IMR-90 (cell line): ENCODE data around the gene GALNT6. TPM values are rescaled to one million over a fixed set of nuclear protein-coding genes. Genes with fewer than 3 reads are reported as not detected.

Experiments used
- ATAC-seq: fragments of 200-7000 bp; cut with Tn5 transposase; 2 replicates; pipeline ENCODE4 v1.9.1; 2020; ENCODE audit warnings: low read depth, mild to moderate bottlenecking, moderate library complexity
- BruUV-seq: library from RNA; stranded (reverse); fragments of 400-500 nt; replicated peaks from 2 replicates; lab custom pipeline; 2021; lab: Mats Ljungman, UMichigan
- CTCF ChIA-PET: fragments of 300-600 bp; formaldehyde crosslinking; extraction: SDS; loops from one replicate; lab custom pipeline; 2021; ENCODE audit warnings: antibody characterized with exemption; lab: Yijun Ruan, JAX
- POLR2A ChIA-PET: fragments of 300-600 bp; sonication (Branson Sonifier 250); formaldehyde crosslinking; loops from one replicate; lab custom pipeline; 2022; ENCODE audit warnings: antibody characterized with exemption; ENCODE audit not compliant: unreplicated experiment; lab: Charles Lee
- DNase-seq: peaks from one replicate; pipeline ENCODE4 v3.0.0; 2013
- H2AFZ ChIP-seq: replicated peaks from 2 replicates; pipeline ENCODE3; 2013; ENCODE audit warnings: low read length, mild to moderate bottlenecking; ENCODE audit not compliant: poor library complexity
- H2AK5ac ChIP-seq: 2 replicates; pipeline ENCODE4 v1.6.1; 2013; ENCODE audit warnings: low read depth, low read length, inconsistent platforms
- H2AK9ac ChIP-seq: replicated peaks from 2 replicates; pipeline ENCODE3; 2013; ENCODE audit warnings: mild to moderate bottlenecking, low read depth, low read length, moderate library complexity; ENCODE audit not compliant: poor library complexity
- H2BK120ac ChIP-seq: 2 replicates; pipeline ENCODE4 v1.6.1; 2013; ENCODE audit warnings: low read depth, low read length, inconsistent platforms
- H2BK15ac ChIP-seq: 3 replicates; pipeline ENCODE4 v1.6.1; 2013; ENCODE audit warnings: low read depth, low read length, inconsistent platforms
- H2BK20ac ChIP-seq: 2 replicates; pipeline ENCODE4 v1.6.1; 2013; ENCODE audit warnings: low read depth, mild to moderate bottlenecking, inconsistent platforms, low read length, moderate library complexity
- H2BK5ac ChIP-seq: 2 replicates; pipeline ENCODE4 v1.6.1; 2013; ENCODE audit warnings: mild to moderate bottlenecking, low read depth, low read length, inconsistent platforms; ENCODE audit not compliant: poor library complexity, severe bottlenecking
- H3K14ac ChIP-seq: replicated peaks from 2 replicates; pipeline ENCODE4 v1.6.1; 2013; ENCODE audit warnings: low read depth, low read length, inconsistent platforms
- H3K18ac ChIP-seq: 2 replicates; pipeline ENCODE4 v1.6.1; 2013; ENCODE audit warnings: low read depth, low read length, control low read depth
- H3K23ac ChIP-seq: 2 replicates; pipeline ENCODE4 v1.6.1; 2013; ENCODE audit warnings: low read depth, low read length, inconsistent platforms
- H3K27ac ChIP-seq: 2 replicates; pipeline ENCODE4 v1.5.1; 2013; ENCODE audit warnings: mild to moderate bottlenecking, control low read depth, low read length; ENCODE audit not compliant: insufficient read depth
- H3K27me3 ChIP-seq: 2 replicates; pipeline ENCODE4 v1.6.1; 2013; ENCODE audit warnings: low read length; ENCODE audit not compliant: control insufficient read depth, insufficient read depth
- H3K36me3 ChIP-seq: 2 replicates; pipeline ENCODE4 v1.6.1; 2013; ENCODE audit warnings: low read length, mixed read lengths; ENCODE audit not compliant: control insufficient read depth, insufficient read depth
- H3K4ac ChIP-seq: 2 replicates; pipeline ENCODE4 v1.6.1; 2013; ENCODE audit warnings: low read depth, low read length, inconsistent platforms
- H3K4me1 ChIP-seq: 2 replicates; pipeline ENCODE4 v1.6.1; 2013; ENCODE audit warnings: low read length, mixed read lengths; ENCODE audit not compliant: control insufficient read depth, insufficient read depth
- H3K4me2 ChIP-seq: 2 replicates; pipeline ENCODE4 v1.6.1; 2013; ENCODE audit warnings: low read depth, mild to moderate bottlenecking, control low read depth, low read length, moderate library complexity
- H3K4me3 ChIP-seq: 2 replicates; pipeline ENCODE4 v1.5.1; 2013; ENCODE audit warnings: low read depth, mild to moderate bottlenecking, control low read depth, low read length, moderate library complexity; ENCODE audit not compliant: insufficient read depth
- H3K56ac ChIP-seq: 2 replicates; pipeline ENCODE4 v1.6.1; 2013; ENCODE audit warnings: low read length, inconsistent platforms; ENCODE audit not compliant: insufficient read depth; ENCODE audit errors: extremely low read depth
- H3K79me1 ChIP-seq, 2 experiments: 2 replicates each; pipeline ENCODE4 v1.6.1; 2013; ENCODE audit warnings: low read length in 2 of 2, inconsistent platforms in 1 of 2, low read depth in 1 of 2
- H3K9ac ChIP-seq: 2 replicates; pipeline ENCODE4 v1.6.1; 2013; ENCODE audit warnings: low read depth, low read length, control low read depth
- H3K9me1 ChIP-seq: 2 replicates; pipeline ENCODE4 v1.6.1; 2013; ENCODE audit warnings: low read length, inconsistent platforms; ENCODE audit not compliant: insufficient read depth
- H3K9me3 ChIP-seq: 2 replicates; pipeline ENCODE4 v1.6.1; 2013; ENCODE audit warnings: low read length; ENCODE audit not compliant: control insufficient read depth, insufficient read depth
- H4K20me1 ChIP-seq: 2 replicates; pipeline ENCODE4 v1.6.1; 2013; ENCODE audit warnings: low read length, inconsistent platforms; ENCODE audit not compliant: insufficient read depth
- H4K5ac ChIP-seq: 2 replicates; pipeline ENCODE4 v1.6.1; 2013; ENCODE audit warnings: mild to moderate bottlenecking, low read depth, low read length, control low read depth
- H4K8ac ChIP-seq, 2 experiments: 2 replicates each; pipeline ENCODE4 v1.6.1; 2013; ENCODE audit warnings: low read depth in 2 of 2, low read length in 2 of 2, control low read depth in 1 of 2, inconsistent platforms in 1 of 2
- H4K91ac ChIP-seq: 2 replicates; pipeline ENCODE4 v1.6.1; 2013; ENCODE audit warnings: low read depth, low read length, inconsistent platforms; ENCODE audit not compliant: insufficient read depth
- CHD1 ChIP-seq: IDR thresholded peaks from 2 replicates; pipeline ENCODE4 v1.6.1; 2012; ENCODE audit warnings: low read depth, low read length, improper control_type of control experiment
- CTCF ChIP-seq: conservative IDR thresholded peaks from 2 replicates; pipeline ENCODE4 v1.5.1; 2012; ENCODE audit warnings: mild to moderate bottlenecking, low read depth, low read length, improper control_type of control experiment
- MAZ ChIP-seq: IDR thresholded peaks from 2 replicates; pipeline ENCODE4 v1.6.1; 2012; ENCODE audit warnings: low read depth, mild to moderate bottlenecking, low read length, improper control_type of control experiment, moderate library complexity, borderline replicate concordance
- NFE2L2 ChIP-seq: fragments of 150-350 bp; IDR thresholded peaks from 2 replicates; pipeline ENCODE4 v1.6.1; 2016; ENCODE audit warnings: low read depth, mild to moderate bottlenecking, low read length
- RAD21 ChIP-seq: IDR thresholded peaks from 2 replicates; pipeline ENCODE4 v1.6.1; 2012; ENCODE audit warnings: low read length, improper control_type of control experiment
- USF2 ChIP-seq: fragments of 150-350 bp; IDR thresholded peaks from 2 replicates; pipeline ENCODE4 v1.6.1; 2017; ENCODE audit warnings: mild to moderate bottlenecking, antibody characterized with exemption, low read length, low read depth
- WGBS, 2 experiments: methylation state at CpG; one replicate each; pipeline versions ENCODE4 v1.1.5 to v1.1.7; 2013; ENCODE audit warnings: missing lambda C conversion rate in 2 of 2; ENCODE audit not compliant: insufficient read length in 1 of 2; ENCODE audit errors: extremely low coverage in 2 of 2; 5-methylcytosine and 5-hydroxymethylcytosine counted together
- dilution Hi-C: fragments of 300-500 bp; cut with HindIII; formaldehyde crosslinking; loops from one replicate; pipeline ENCODE4 v1.14.3; 2018; ENCODE audit warnings: low sequenced_read_pairs; ENCODE audit not compliant: unreplicated experiment
- in situ Hi-C: fragments of 300-500 bp; cut with MboI; formaldehyde crosslinking; loops from 3 replicates; pipeline ENCODE4 v1.14.3; 2019; ENCODE audit warnings: low sequenced_read_pairs, inconsistent platforms, mixed read lengths
- intact Hi-C: fragments of 100-400 bp; cut with micrococcal nuclease; formaldehyde crosslinking; loops from 2 replicates; pipeline ENCODE4 v1.10.0; 2022
- polyA plus RNA-seq, 3 experiments: library from polyadenylated mRNA; depleted of rRNA; stranded (reverse); fragments of >200 nt; gene quantifications; 2 replicates each; pipeline ENCODE4 v1.2.3, GENCODE V29; 2012; ENCODE audit warnings: low replicate concordance in 1 of 3
- total RNA-seq: library from RNA; depleted of rRNA; stranded (reverse); fragments of >200 nt; gene quantifications from 2 replicates; pipeline ENCODE4 v1.2.3, GENCODE V29; 2012

The GALNT6 gene
- total and polyA plus RNA-seq, 2 of the 4 experiments (the other 2 are of a cell fraction): 17.1 to 23.7 TPM

GRCh38 chr12:51346581-51346980 lies 44.6 kb downstream of the GALNT6 start, which contains the start of gene CELA1:
Gene CELA1 (minus strand): TSS chr12:51346679. CDS start chr12:51346638, 41 bp downstream.
- Histone ChIP-seq H3K56ac (no peak within 1 kb of the TSS), H3K9me1 (peaks cover 2% of the 10 kb centered on the region), H3K9me3 (no peaks in the 10 kb centered on the region), H3K27me3 (no peaks in the 10 kb centered on the region), H2BK120ac (no peak within 1 kb of the TSS), H4K20me1 (no peaks in the 10 kb centered on the region), H3K4me3 (no peak within 1 kb of the TSS), H3K4me1 (peaks cover 6% of the 10 kb centered on the region), H3K9ac (no peak within 1 kb of the TSS), H3K18ac (no peak within 1 kb of the TSS), H4K5ac (no peak within 1 kb of the TSS), H2BK15ac (no peak within 1 kb of the TSS; the same call in 2 of the 3 replicates), H3K23ac (no peak within 1 kb of the TSS), H3K14ac (peak within 1 kb of the TSS; percentile 25; the same call in 1 of the 2 replicates), H2BK5ac (no peak within 1 kb of the TSS), H2AK9ac (peak within 1 kb of the TSS; percentile 11), H3K27ac (no peak within 1 kb of the TSS), H3K36me3 (no peaks in the 10 kb centered on the region), H4K91ac (no peak within 1 kb of the TSS), H3K4ac (peak within 1 kb of the TSS; percentile 32), H3K79me1 (no peaks in the 10 kb centered on the region), H4K8ac (peak within 1 kb of the TSS in 1 of 2 experiments; percentile 27; a peak in 1 of 4 replicates), H2BK20ac (no peak within 1 kb of the TSS), H2AFZ (peak within 1 kb of the TSS; percentile 56), H3K4me2 (no peak within 1 kb of the TSS), H2AK5ac (peak within 1 kb of the TSS; percentile 21; the same call in 1 of the 2 replicates)
- no TSS peak for BruUV-seq
- TF ChIP-seq RAD21: no peak
- no peak for TF ChIP-seq MAZ
- no peak for TF ChIP-seq USF2
- TF ChIP-seq CHD1: no peak
- TF ChIP-seq NFE2L2: no peak
- no peak for TF ChIP-seq CTCF
- dilution Hi-C loops (no loop called here), in situ Hi-C loops (loop anchor here (10.0 kb wide), 2 partner anchors 262 to 522 kb away; partner anchors contain the start of gene CSRNP2), intact Hi-C loops (loop anchor here (10.0 kb wide), 1 partner anchor 262 kb away; the partner anchor contains the start of gene CSRNP2)
- WGBS, 2 experiments: no CpG with 5 or more reads among the region's 3 CpGs
- ATAC-seq (no peak), DNase-seq (no peak)
- ChIA-PET CTCF (no interaction called here), POLR2A (no interaction called here)
